HG03025 (cell line): Measurements from ENCODE around the gene IL31RA.

Experiments
- ATAC-seq: cut with Tn5 transposase; IDR thresholded peaks from one replicate; pipeline ENCODE4 v1.9.1; 2021; ENCODE audit warnings: mild to moderate bottlenecking, moderate library complexity; ENCODE audit not compliant: unreplicated experiment, low FRiP score

IL31RA gene

DNA sequence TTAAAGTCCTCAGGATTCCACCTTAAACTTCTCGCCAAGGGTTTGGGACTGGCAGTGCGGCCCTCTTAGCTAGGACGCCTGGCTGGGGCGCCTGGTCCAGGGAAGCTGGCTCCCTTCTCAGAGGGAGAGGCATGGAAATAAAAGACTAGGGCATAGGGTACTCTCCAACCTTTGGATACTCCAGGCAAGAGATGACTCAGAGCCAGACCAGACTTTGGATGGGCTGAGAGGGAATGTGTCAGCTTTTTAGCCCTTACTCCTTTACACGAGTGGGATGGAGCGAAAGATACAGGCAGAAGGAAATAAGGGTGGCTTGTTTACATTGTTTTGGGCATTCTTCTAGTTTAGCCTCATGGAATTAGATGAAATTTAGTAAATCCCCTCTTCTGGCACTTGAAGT is 48.2 kb downstream of the IL31RA start:
- ATAC-seq, result no peak

DNA sequence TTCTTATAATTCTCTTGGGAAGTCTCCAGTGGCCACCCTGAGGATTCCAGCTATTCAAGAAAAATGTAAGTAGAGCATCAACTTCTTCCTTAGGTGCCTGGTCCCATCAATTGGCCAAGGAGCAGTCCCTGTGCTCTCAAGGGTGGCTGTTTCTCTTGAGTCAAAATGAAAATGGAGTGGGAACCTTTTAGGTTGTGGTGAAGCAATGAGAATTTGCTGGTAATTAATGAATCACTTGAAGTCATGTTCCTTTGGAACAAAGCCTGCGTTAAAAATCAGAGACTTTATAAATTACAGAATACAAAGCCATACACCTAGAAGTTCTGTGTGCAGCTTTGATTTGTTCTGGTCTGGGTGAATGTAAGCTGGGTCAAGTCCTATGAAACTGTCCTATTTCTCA is 48.9 kb downstream of the IL31RA start:
- no peak for ATAC-seq

DNA sequence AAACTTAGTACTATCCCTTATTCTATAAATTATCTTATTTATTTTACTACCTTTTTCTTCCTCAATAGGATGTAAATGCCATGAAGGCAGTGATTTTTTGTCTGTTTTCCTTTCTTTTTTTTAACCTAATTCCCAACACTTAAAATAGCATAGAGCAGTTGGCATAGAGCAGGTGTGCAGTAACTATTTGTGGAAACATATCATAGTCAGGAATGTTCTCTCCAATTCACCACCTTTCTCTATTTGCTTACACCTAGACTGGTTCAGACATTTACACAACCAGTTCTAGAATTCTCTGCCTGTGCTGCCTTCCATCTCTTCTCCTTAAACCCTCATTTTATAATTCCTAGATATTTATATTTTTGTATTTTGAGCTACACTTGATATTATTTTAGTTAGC is 49.6 kb downstream of the IL31RA start:
- ATAC-seq, result no peak

DNA sequence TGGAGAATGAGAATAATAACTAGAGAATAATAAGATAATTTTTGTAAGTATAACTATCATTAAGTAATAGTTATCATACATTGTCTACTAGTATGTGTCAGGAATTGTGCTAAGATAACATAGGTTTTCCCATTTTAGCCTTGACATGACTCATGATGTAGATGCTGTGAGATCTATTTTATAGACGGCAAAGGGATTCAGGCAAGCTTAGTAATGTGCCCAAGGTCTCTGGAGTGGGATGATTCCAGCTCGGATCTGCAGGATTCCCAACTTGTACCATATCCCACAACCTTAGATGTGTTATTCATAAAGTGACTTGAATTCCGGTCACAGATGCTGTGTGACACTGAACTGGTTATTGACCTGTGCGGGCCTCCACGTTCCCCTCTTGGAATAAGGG is 51.5 kb downstream of the IL31RA start:
- no peak for ATAC-seq

DNA sequence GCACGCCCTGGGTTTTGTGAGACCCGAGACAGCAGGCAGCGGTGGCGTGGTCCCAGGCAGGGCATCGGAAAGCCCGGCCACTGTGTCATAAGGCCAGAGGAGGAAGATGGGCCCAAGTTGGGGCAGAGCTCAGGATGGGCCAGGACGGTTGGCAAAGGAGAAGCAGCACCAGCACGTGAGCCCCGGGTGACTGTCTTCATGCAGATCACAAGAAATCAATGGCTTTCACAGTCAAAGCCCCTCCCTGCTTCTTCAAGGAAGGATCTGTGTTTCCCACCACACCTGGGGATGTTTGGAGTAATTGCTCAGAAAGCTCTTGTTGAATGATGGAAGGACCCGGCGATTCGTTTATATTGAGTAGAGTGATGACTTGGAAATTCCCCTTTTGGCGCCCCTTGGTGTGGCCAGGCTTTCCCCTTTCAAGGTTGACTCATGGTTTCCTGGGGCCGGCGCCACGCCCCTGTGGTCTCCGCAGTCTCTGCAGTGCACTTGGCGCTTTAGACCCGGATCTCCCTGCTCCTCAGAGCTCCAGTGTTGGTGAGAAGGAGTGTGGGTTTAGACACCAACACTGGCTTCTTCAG is 52.1 kb downstream of the IL31RA start:
- no peak for ATAC-seq

DNA sequence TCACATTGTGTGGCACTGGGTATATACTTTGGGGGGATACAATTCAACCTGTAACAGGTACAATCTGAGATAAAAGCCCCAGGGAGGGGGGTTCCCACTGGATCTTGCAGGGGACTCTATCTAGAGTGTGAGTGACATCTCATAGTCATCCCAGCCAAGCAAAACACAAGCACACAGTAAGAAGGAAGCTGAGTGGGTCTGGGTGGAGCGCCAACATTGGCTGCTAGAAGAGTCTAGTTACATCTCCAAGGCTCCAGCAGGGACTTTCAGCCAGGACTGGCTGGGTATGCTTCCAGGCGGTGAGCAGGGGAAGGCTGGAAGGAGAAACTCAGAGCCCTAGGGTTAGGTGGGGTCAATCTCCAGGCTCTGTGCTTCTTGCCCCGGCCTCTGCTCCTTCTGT is 53.0 kb downstream of the IL31RA start:
- ATAC-seq, result no peak

DNA sequence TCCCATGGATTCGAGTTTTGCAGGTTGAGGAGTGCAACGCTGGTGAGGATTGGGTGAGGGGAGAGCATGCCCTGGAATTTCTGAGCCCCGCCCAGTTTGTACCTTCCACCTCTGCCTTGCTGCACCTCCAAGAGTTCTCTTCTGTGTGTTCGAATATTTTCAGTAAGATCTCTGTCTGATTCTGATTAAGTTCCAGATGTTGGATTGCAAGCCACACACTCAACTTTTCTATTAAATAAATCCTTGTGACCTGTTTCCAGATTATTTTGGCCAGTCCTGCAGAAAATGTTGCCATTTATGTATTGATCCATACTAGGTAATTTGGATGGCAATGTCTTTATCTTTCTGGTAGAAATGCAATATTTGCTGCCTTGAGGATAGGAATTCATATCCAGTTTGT is 54.1 kb downstream of the IL31RA start:
- ATAC-seq, result no peak

DNA sequence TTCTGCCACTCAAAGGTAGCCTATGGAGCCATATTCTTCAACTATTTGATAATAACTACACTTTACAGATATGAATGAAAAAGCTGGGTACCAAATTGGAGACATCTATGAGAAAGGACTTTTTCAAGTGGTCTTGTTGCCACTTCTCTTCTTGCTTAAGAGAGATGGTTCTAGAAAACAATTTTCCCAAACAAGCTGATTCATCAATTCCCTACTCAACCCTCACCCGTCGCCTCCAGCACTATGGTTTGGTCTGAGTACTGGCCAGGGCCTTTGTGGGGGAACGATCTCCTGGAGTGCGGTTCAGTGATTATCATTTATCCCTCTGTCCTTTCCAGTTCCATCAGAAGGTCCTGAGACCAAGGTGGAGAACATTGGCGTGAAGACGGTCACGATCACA is 56.8 kb downstream of the IL31RA start:
- no peak for ATAC-seq

DNA sequence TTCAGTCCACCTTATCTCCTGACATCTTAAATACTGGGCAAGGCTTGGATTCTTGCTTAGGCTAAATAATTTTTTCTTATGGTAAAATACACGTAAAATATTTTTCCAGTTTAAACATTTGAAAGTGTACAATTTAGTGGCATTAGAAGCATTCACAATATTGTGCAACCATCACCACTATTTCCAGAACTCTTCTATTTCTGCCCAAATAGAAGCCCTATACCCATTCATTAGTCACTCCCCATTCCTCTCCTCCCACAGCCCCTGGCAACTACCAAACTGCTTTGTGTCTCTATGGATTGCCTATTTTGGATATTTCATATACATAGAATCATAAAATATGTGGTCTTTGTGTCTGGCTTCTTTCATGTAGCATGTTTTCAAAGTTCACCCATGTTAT is 57.6 kb downstream of the IL31RA start:
- no peak for ATAC-seq

DNA sequence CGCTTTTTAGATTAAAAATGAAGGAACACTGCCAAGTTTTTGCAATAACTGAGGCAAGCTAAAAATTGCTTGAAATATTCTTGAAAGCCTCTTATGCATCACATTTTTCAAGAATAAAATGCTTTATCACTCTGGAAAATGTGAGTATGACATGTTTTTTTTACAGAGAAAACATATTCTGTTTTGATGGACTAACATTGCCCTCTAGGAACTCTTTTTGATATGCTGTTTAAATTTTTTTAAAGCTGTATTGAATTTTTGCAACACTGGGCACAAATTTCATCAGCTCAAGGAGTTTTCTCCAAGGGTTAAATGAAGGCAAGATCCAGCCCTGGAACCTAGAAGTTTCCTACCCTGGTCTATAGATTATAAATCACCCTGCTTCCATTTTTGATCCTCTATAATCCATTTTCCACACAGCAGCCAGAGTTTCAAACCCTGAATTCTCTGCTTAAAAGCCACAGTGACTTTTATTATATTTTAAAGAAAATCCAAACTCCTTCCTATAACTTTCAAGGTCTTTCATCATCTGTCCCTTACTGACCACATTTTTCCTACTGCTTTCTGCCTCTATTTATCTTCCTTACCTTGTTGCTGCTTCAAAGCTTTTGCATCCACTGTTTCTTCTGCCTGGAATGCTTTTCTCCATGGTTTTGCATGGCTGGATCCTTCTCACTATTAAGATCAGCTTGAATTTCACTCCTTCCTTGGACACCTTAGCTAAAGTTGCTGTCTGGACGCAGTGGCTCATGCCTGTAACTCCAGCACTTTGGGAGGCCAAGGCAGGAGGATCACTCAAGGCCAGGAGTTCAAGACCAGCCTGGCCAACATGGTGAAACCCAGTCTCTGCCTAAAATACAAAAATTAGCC is 60.9 kb downstream of the IL31RA start:
- no peak for ATAC-seq

DNA sequence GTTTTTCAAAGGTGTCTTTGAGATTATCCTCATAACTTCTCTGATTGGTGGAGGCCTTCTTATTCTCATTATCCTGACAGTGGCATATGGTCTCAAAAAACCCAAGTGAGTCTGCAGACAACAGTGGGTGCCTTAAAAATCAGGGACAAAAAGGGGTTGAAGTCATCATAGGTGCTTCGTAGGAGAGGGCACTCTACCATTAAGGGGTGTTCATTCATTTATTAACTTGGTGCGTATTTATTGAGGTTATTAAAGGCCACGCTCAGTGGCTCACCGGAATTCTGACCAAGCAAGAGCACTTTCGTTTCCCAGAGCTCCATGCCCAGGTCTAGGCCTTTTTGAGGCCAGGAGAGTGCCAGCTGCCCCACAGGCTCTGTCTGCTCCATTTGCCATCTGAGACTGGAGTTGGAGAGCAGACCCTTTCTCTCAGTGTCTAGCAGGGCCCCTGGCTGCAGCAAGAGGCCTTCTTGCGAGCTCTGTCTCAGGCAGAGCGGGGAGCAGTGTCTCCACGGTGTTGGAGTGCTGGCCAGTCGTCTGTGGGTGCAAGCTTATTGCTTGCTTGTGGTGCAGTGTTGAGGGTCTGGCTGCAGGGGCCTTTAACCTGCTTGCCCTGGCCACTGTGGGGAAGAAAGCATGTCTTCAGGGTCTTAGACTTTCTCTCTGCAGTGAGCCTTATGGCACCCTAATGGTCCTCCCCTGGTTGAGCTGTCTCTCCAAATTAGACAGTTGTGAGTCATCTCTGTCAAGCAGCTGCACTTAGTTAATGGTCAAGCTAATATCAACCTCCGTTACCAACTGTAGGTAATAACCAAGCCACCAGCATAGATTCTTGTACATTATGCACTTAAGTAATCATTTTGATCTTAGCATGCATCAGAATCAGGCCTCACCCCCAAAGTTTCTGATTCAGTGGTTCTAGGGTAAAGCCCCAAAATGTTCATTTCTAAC is 62.6 kb downstream of the IL31RA start:
- no peak for ATAC-seq

DNA sequence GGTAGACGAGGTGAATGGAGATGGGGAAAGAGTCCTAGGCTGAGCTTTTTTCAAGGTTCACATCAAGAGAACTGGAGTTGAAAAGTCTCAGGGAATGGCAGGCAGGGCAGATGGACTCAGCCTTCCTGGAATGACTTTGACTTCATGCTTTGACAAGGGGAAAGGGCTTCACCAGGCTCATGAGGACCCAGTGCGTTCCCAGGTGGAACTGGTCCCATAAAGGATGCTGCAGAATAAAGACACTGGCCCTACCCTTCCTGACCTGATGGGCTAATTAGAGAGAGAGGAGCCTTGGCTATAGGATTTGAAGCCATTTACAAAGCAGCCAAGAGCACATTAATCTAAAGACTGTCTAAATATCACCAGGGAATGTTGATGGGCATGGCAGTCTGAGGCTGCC is 63.8 kb downstream of the IL31RA start:
- ATAC-seq, result no peak

DNA sequence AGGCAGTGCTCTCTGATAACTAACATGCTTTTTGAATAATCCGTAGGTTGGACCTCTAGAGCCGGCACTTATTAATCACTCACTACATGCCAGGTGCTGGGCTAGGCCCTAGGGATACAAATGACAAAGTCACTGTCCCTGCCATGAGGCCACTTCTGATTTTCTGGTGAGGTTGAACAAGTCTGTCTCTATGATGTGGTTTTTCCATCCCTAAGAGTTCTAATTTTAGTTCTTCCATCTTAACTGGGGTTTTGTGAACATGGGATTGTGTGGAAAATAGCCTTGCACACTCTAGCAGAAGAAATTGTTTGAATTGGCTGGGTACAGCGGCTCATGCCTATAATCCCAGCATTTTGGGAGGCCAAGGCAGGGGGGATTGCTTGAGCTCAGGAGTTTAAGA is 64.6 kb downstream of the IL31RA start:
- no peak for ATAC-seq

DNA sequence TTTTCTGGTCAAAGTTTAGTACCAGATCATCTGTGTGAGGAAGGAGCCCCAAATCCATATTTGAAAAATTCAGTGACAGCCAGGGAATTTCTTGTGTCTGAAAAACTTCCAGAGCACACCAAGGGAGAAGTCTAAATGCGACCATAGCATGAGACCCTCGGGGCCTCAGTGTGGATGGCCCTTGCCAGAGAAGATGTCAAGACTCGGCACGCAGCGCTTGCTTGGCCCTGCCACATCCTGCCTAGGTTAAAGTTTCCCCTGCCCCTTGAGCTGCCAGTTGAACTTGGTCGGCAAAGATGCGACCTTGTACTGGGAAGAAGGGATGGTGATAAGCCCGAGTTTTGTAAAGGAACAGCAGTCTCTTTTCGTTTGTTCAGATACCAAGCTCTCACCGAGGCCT is 65.8 kb downstream of the IL31RA start:
- ATAC-seq, result no peak

DNA sequence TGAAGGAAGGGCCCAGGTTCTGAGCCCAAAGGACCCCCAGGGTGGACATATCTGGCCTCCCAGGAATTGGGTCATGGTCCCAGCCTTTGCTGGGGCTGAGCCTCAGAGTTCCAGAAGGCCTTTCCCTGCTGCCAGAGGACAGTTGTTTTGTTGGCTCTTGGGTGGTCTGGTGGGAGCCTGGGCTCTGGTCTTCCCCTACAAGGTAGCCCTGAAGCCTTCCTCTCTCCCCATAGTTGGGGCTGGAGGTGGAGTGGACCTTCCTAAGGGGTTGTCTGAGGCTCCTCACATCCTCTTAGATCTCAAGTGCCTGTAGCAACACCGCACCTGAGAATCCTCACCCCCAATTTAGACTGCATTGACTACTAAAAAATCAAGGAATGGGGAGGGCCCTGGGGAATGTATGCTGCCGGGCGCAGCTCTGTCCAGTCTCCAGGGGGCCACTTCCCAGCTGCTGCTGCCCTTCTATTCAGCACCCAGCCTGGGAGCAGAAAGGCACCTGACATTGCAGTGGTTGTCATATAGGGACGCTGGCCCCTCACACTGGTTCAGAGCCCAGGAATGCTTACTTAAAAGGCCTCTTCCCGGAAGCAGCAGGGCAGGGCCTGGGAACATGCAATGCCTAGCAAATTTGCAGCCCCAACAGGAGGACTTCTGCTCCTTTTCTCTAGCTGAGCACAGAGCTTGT is 66.4 kb downstream of the IL31RA start:
- no peak for ATAC-seq

DNA sequence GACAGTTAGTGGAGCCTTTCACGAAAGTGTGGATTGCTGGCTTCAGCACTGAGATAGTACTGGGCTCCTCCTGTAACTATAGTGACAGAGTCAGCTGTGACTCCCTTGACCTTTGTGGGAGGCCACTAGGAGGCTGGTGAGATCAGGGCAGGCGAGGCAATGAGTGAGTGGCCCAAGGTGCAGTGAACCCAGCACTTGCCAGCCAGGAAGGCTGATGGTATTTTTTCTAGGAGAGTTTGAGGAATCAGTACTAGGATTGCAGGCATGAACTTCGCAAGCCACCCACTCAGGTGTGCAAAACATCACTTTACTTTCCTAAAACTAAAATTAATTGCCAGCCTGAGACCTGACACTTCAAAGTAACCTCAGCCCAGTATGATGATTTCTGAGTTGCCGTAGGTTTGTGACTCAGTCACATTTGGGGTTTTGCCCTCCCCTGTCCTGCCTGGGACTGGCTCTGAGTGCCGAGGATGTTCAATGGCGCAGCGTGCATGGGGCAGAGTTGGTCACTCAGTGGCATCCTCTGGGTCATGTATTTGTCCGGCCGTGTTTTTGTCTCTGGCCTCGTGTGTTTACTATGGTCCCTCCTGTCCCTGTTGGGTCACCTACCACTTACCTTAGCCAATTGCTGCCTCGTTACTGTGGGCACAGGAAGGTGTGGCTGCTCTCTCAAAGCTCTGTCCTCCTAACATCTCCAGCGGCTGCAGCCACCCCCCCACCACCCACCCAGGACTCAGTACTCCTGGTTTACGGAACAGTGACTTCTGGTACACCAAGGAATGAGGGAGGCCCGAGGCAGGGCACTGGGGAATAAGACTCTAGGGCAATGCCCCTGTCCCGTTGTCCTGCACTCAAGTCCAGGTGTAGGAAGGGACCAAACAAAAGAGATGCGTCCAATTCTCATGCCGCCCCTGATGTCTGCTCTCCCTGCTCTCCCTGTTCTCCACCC is 67.2 kb downstream of the IL31RA start:
- no peak for ATAC-seq

DNA sequence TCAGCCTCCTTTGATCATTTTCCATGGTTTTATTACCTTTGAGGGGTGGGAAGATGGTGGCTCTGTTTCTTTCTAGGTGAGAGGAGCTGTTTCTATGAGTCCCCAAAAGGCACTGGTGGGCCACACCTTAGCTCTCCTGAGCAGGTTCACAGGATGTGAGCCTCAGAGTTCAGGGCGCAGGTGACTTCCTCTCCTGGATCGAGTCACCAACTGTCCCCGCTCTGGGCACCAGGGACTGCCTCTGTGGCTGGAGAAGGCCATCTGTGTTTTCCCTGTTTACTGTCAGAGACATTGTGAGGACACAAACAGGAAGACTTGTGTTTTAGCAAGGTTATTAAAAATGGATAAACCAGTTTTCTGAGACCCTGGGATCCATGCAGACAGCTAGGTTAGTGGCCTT is 68.5 kb downstream of the IL31RA start:
- ATAC-seq, result no peak

DNA sequence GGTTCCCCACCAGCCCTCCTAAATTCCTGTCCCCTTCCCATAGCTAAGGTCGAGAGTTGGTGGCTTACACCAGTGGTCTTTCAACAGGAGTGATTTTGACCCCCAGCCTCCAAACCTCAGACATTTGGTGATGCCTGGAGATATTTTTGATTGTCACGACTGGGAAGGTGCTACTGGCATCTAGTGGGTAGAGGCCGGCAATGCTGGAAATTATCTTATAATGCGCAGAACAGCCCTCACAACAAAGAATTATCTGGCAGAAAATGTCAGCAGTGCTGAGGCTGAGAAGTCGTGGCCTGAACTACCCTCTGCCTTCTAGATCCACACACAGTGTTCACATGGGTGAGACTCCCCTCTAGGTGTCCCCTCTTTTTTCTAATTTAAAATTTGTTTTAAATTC is 69.6 kb downstream of the IL31RA start:
- no peak for ATAC-seq

DNA sequence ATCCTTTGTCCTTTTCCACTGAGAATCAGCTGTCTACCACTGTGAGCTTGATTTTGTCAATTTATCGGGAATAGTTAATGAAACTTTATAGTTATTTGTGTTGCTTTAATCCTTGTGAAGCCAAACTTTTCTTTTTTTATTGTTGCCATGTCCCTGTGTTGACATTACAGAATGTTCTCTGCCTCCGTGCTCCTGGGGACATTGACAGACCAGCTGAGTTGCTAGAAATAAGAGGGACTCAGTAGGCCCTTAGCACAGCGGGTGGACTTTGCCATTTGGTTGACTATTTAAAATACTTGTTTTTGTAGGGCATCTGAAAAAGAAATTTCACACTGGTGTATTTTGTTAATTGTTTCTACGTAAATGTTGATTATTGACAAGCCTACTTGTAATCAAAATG is 70.5 kb downstream of the IL31RA start:
- no peak for ATAC-seq
